PC-3 (cell line): ENCODE results near the gene PLEKHH2. TPM values are rescaled to one million over a fixed set of nuclear protein-coding genes. Genes with fewer than 3 reads are reported as not detected.

Experiments
- ATAC-seq: fragments of 200-7000 bp; cut with Tn5 transposase; 2 replicates; pipeline ENCODE4 v1.9.1; 2020; ENCODE audit warnings: mild to moderate bottlenecking, moderate library complexity
- BruUV-seq: library from RNA; stranded (reverse); fragments of 400-500 nt; replicated peaks from 2 replicates; lab custom pipeline; 2021; lab: Mats Ljungman, UMichigan
- CTCF ChIA-PET: fragments of 300-600 bp; sonication (Branson Sonifier 250); formaldehyde crosslinking; loops from one replicate; lab custom pipeline; 2022; ENCODE audit warnings: antibody characterized with exemption; lab: Charles Lee
- POLR2A ChIA-PET: fragments of 300-600 bp; sonication (Branson Sonifier 250); formaldehyde crosslinking; loops from one replicate; lab custom pipeline; 2022; ENCODE audit warnings: antibody characterized with exemption; ENCODE audit not compliant: unreplicated experiment; lab: Charles Lee
- DNase-seq: peaks from one replicate; pipeline ENCODE4 v3.0.0-alpha.2; 2015
- H2AFZ ChIP-seq: fragments of 300-600 bp; sonication (generic); 2 replicates; pipeline ENCODE4 v1.6.0; 2016; ENCODE audit warnings: antibody characterized with exemption, low read length
- H3F3A ChIP-seq: fragments of 300-600 bp; sonication (generic); one replicate; pipeline ENCODE4 v1.6.0; 2017; ENCODE audit warnings: antibody characterized with exemption, low read length, control low read depth, mild to moderate bottlenecking; ENCODE audit not compliant: unreplicated experiment
- H3K27ac ChIP-seq: fragments of 300-600 bp; sonication (generic); 2 replicates; pipeline ENCODE4 v1.5.1; 2016; ENCODE audit warnings: mild to moderate bottlenecking, low read length
- H3K27me3 ChIP-seq: fragments of 300-600 bp; sonication (generic); 2 replicates; pipeline ENCODE4 v1.6.1; 2016; ENCODE audit warnings: low read length, mixed read lengths
- H3K36me3 ChIP-seq: fragments of 300-600 bp; sonication (generic); 2 replicates; pipeline ENCODE4 v1.6.1; 2016; ENCODE audit warnings: low read depth, mixed run types, low read length, mixed read lengths
- H3K4me1 ChIP-seq: fragments of 300-600 bp; sonication (generic); 2 replicates; pipeline ENCODE4 v1.5.1; 2016; ENCODE audit warnings: low read length; ENCODE audit not compliant: insufficient read depth
- H3K4me2 ChIP-seq: fragments of 300-600 bp; sonication (generic); 2 replicates; pipeline ENCODE4 v1.6.0; 2016; ENCODE audit warnings: low read length
- H3K4me3 ChIP-seq: fragments of 300-600 bp; sonication (generic); 2 replicates; pipeline ENCODE4 v1.5.1; 2016; ENCODE audit warnings: mild to moderate bottlenecking, low read length, mixed read lengths
- H3K79me2 ChIP-seq: fragments of 300-600 bp; sonication (generic); 2 replicates; pipeline ENCODE4 v1.6.1; 2017; ENCODE audit warnings: low read length, mixed read lengths
- H3K9ac ChIP-seq: fragments of 300-600 bp; sonication (generic); 2 replicates; pipeline ENCODE4 v1.6.0; 2016; ENCODE audit warnings: mild to moderate bottlenecking, low read length
- H3K9me2 ChIP-seq: fragments of 300-600 bp; sonication (generic); replicated peaks from 2 replicates; pipeline ENCODE4 v1.6.1; 2016; ENCODE audit warnings: mixed run types, low read length, mixed read lengths
- H3K9me3 ChIP-seq: fragments of 300-600 bp; sonication (generic); 2 replicates; pipeline ENCODE4 v1.6.1; 2016; ENCODE audit warnings: low read length, mixed read lengths
- H4K20me1 ChIP-seq: fragments of 300-600 bp; sonication (generic); 2 replicates; pipeline ENCODE4 v1.6.1; 2016; ENCODE audit warnings: low read length, mixed read lengths
- CTCF ChIP-seq: fragments of 300-600 bp; sonication (generic); conservative IDR thresholded peaks from 2 replicates; pipeline ENCODE4 v1.5.1; 2017; ENCODE audit warnings: antibody characterized with exemption, low read depth, mild to moderate bottlenecking, low read length
- EZH2 ChIP-seq: fragments of 300-600 bp; sonication (generic); IDR thresholded peaks from one replicate; pipeline ENCODE4 v1.6.1; 2017; ENCODE audit warnings: antibody characterized with exemption, mild to moderate bottlenecking, low read length; ENCODE audit not compliant: unreplicated experiment
- EZH2phosphoT487 ChIP-seq: fragments of 300-600 bp; sonication (generic); IDR thresholded peaks from 2 replicates; pipeline ENCODE4 v1.6.1; 2018; ENCODE audit warnings: mild to moderate bottlenecking, antibody characterized with exemption, low read length, borderline replicate concordance
- intact Hi-C: fragments of 100-400 bp; cut with micrococcal nuclease; formaldehyde crosslinking; loops from 2 replicates; pipeline ENCODE4 v1.9.0; 2023
- total RNA-seq: library from RNA; depleted of rRNA; stranded (reverse); fragments of >200 nt; gene quantifications from 2 replicates; pipeline ENCODE4 v1.2.3, GENCODE V29; 2014

The PLEKHH2 gene
- total RNA-seq, 1 experiment from 2014 or later = 1.9 TPM

GRCh38 chr2:43729491-43730174 is 92.6 kb downstream of the PLEKHH2 start:
- no peak for ATAC-seq
- TF ChIP-seq EZH2 (no peak), EZH2phosphoT487 (no peak), CTCF (no peak)
- CTCF ChIA-PET = interaction anchor here (0.7 kb wide), 1 partner anchor 148 kb away, joined by 3 read pairs; no protein-coding TSS in a partner anchor

GRCh38 chr2:43731211-43731610 is 94.2 kb downstream of the PLEKHH2 start:
- H3K4me2 ChIP-seq = no peak overlapping the region
- no peaks in the 10 kb centered on the region for H3K79me2 ChIP-seq
- no peaks in the 10 kb centered on the region for H3F3A ChIP-seq
- H3K36me3 ChIP-seq = no peaks in the 10 kb centered on the region
- ChIA-PET POLR2A (no interaction called here), CTCF (no interaction called here)
- no peak overlapping the region for H3K27ac ChIP-seq
- no TSS peak for BruUV-seq
- H3K9ac ChIP-seq = no peak overlapping the region
- H2AFZ ChIP-seq = no peak overlapping the region
- DNase-seq (no peak), ATAC-seq (no peak)
- intact Hi-C loops = no loop called here
- H3K27me3 ChIP-seq = no peaks in the 10 kb centered on the region
- no peaks in the 10 kb centered on the region for H3K9me2 ChIP-seq
- TF ChIP-seq EZH2phosphoT487 = no peak
- no peak for TF ChIP-seq EZH2
- no peak for TF ChIP-seq CTCF
- no peak overlapping the region for H3K4me3 ChIP-seq
- H3K9me3 ChIP-seq = no peaks in the 10 kb centered on the region
- H4K20me1 ChIP-seq = no peaks in the 10 kb centered on the region
- H3K4me1 ChIP-seq = 0 out of 2 replicates have a peak, but pooled peaks cover 4% of the 10 kb centered on the region

More at GRCh38 chr2:43729491-43730174, 92.6 kb downstream of the PLEKHH2 start:
- no TSS peak for BruUV-seq
- POLR2A ChIA-PET = no interaction called here
- Histone ChIP-seq H3K27me3 (no peaks in the 10 kb centered on the region), H3K79me2 (no peaks in the 10 kb centered on the region), H2AFZ (no peak overlapping the region), H3K4me2 (no peak overlapping the region), H3K9me3 (no peaks in the 10 kb centered on the region), H3K4me3 (no peak overlapping the region), H4K20me1 (no peaks in the 10 kb centered on the region), H3K4me1 (0 out of 2 replicates have a peak, but pooled peaks cover 4% of the 10 kb centered on the region), H3K27ac (no peak overlapping the region), H3F3A (no peaks in the 10 kb centered on the region), H3K9me2 (no peaks in the 10 kb centered on the region), H3K9ac (no peak overlapping the region), H3K36me3 (no peaks in the 10 kb centered on the region)
- no peak for DNase-seq
- intact Hi-C loops = no loop called here

GRCh38 chr2:43736637-43737036 is 99.6 kb downstream of the PLEKHH2 start:
- intact Hi-C loops = no loop called here

More at GRCh38 chr2:43736637-43737036, 99.6 kb downstream of the PLEKHH2 start:
- no peaks in the 10 kb centered on the region for H3K79me2 ChIP-seq
- DNase-seq (no peak), ATAC-seq (no peak)
- no peak overlapping the region for H3K9ac ChIP-seq
- H4K20me1 ChIP-seq = no peaks in the 10 kb centered on the region
- no peaks in the 10 kb centered on the region for H3K27me3 ChIP-seq
- H3K4me1 ChIP-seq = no peaks in the 10 kb centered on the region
- POLR2A ChIA-PET = no interaction called here
- no peak overlapping the region for H3K4me2 ChIP-seq
- no peaks in the 10 kb centered on the region for H3F3A ChIP-seq
- CTCF ChIA-PET = no interaction called here
- no peak for TF ChIP-seq EZH2
- no peak for TF ChIP-seq EZH2phosphoT487
- no peak for TF ChIP-seq CTCF
- H3K27ac ChIP-seq = no peak overlapping the region
- H2AFZ ChIP-seq = no peak overlapping the region
- no peaks in the 10 kb centered on the region for H3K36me3 ChIP-seq
- no peaks in the 10 kb centered on the region for H3K9me3 ChIP-seq
- no peaks in the 10 kb centered on the region for H3K9me2 ChIP-seq
- BruUV-seq = no TSS peak
- H3K4me3 ChIP-seq = no peak overlapping the region
